ENCODE results near the gene THTPA. TPM values are rescaled to one million over a fixed set of nuclear protein-coding genes. Genes with fewer than 3 reads are reported as not detected.

THTPA gene
- total RNA-seq, 1 donor from 2014 or later: 6.9 TPM

GRCh38 chr14:23557946-23558345, 1.9 kb downstream of the THTPA start:
- H3K4me1 Mint-ChIP-seq (ENCODE audit: unreplicated experiment): peaks cover 16% of the 10 kb centered on the region
- no peaks in the 10 kb centered on the region for H3K9me3 Mint-ChIP-seq (ENCODE audit: unreplicated experiment)
- peaks cover 7% of the 10 kb centered on the region for H3K27me3 Mint-ChIP-seq (ENCODE audit: unreplicated experiment)
- TF ChIP-seq, protein P1, sequence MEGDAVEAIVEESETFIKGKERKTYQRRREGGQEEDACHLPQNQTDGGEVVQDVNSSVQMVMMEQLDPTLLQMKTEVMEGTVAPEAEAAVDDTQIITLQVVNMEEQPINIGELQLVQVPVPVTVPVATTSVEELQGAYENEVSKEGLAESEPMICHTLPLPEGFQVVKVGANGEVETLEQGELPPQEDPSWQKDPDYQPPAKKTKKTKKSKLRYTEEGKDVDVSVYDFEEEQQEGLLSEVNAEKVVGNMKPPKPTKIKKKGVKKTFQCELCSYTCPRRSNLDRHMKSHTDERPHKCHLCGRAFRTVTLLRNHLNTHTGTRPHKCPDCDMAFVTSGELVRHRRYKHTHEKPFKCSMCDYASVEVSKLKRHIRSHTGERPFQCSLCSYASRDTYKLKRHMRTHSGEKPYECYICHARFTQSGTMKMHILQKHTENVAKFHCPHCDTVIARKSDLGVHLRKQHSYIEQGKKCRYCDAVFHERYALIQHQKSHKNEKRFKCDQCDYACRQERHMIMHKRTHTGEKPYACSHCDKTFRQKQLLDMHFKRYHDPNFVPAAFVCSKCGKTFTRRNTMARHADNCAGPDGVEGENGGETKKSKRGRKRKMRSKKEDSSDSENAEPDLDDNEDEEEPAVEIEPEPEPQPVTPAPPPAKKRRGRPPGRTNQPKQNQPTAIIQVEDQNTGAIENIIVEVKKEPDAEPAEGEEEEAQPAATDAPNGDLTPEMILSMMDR (IDR thresholded peaks at IDR 0.05; ENCODE audit: unreplicated experiment): no peak
- no peak overlapping the region for H3K27ac Mint-ChIP-seq (ENCODE audit: unreplicated experiment)
- H3K4me3 Mint-ChIP-seq (ENCODE audit: unreplicated experiment): peak overlapping the region; percentile 65
- DNase-seq (ENCODE audit: low spot score): no peak
- H3K36me3 Mint-ChIP-seq (ENCODE audit: low read depth, unreplicated experiment): peaks cover 28% of the 10 kb centered on the region

GRCh38 chr14:23558346-23559009, 2.4 kb downstream of the THTPA start:
- H3K36me3 Mint-ChIP-seq (ENCODE audit: low read depth, unreplicated experiment): peaks cover 33% of the 10 kb centered on the region
- H3K4me3 Mint-ChIP-seq (ENCODE audit: unreplicated experiment): peak overlapping the region; percentile 65
- H3K27me3 Mint-ChIP-seq (ENCODE audit: unreplicated experiment): peaks cover 7% of the 10 kb centered on the region
- DNase-seq (ENCODE audit: low spot score): no peak
- peak overlapping the region; percentile 77 for H3K27ac Mint-ChIP-seq (ENCODE audit: unreplicated experiment)
- TF ChIP-seq, protein P1 (IDR thresholded peaks at IDR 0.05; ENCODE audit: unreplicated experiment): no peak
- H3K4me1 Mint-ChIP-seq (ENCODE audit: unreplicated experiment): peaks cover 16% of the 10 kb centered on the region
- H3K9me3 Mint-ChIP-seq (ENCODE audit: unreplicated experiment): no peaks in the 10 kb centered on the region

DNA sequence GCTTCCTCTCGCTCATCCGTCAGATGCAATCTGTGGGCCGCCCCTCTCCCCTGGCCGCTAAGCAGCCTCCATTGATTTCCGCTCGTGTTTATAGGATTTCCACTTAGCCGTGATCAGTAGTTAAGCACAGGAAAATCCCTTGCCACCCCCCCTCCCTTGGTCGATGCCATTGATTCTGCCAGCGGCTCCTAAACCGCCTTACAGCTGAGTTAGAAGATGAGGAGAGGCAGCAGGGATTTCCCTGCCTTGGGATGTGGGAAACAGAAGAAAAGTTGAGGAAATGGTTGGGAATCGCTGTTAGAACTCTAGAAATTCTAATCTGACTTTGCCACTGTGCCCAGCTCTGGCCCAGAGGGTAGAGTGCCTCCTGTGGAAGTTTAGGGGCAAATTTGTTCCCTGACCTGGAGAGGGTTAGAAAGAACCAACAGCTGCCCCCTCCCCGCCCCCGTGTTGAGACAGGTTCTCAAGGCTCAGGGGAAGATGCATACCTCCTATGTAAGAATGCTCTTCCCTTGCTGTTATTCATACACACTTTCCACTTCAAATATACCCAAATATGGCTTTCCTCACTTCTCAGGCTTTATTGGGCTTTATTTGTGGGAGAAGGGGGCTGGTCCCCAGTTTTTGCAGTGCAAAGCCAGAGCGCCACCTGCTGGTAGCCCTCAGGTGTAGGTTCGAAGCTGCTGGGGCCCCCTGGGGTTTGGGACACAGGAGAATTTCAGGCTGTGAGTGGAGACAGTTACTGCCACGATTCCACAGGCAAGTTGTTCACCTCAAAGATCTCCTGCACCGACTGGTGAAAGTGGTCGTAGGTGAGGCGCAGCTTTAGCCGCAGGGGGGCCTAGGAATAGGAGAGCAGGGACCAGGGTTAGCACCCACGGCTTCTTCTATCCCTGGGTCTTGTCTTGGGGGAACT, 3.2 kb downstream of the THTPA start:
- TF ChIP-seq, protein P1 (IDR thresholded peaks at IDR 0.05; ENCODE audit: unreplicated experiment): peak; percentile 91
- H3K4me1 Mint-ChIP-seq (ENCODE audit: unreplicated experiment): peaks cover 16% of the 10 kb centered on the region
- no peaks in the 10 kb centered on the region for H3K9me3 Mint-ChIP-seq (ENCODE audit: unreplicated experiment)
- peaks cover 7% of the 10 kb centered on the region for H3K27me3 Mint-ChIP-seq (ENCODE audit: unreplicated experiment)
- DNase-seq (ENCODE audit: low spot score): peak; percentile 69
- H3K4me3 Mint-ChIP-seq (ENCODE audit: unreplicated experiment): no peak overlapping the region
- H3K36me3 Mint-ChIP-seq (ENCODE audit: low read depth, unreplicated experiment): peaks cover 38% of the 10 kb centered on the region
- H3K27ac Mint-ChIP-seq (ENCODE audit: unreplicated experiment): peak overlapping the region; percentile 77

- Mint-ChIP-seq H3K9me3 (ENCODE audit: unreplicated experiment) (no peaks in the 10 kb centered on the region), H3K4me1 (ENCODE audit: unreplicated experiment) (peaks cover 16% of the 10 kb centered on the region), H3K27ac (ENCODE audit: unreplicated experiment) (peak overlapping the region; percentile 51)
Observed at GRCh38 chr14:23559926-23560520, 4.0 kb downstream of the THTPA start.

More at GRCh38 chr14:23559926-23560520, 4.0 kb downstream of the THTPA start:
- Mint-ChIP-seq H3K27me3 (ENCODE audit: unreplicated experiment) (peaks cover 11% of the 10 kb centered on the region), H3K36me3 (ENCODE audit: low read depth, unreplicated experiment) (peaks cover 45% of the 10 kb centered on the region), H3K4me3 (ENCODE audit: unreplicated experiment) (peak overlapping the region; percentile 43)
- TF ChIP-seq, protein P1 (IDR thresholded peaks at IDR 0.05; ENCODE audit: unreplicated experiment): no peak
- DNase-seq (ENCODE audit: low spot score): no peak
